ENCODE measurements around the gene DCXR.

- TF ChIP-seq POLR2A (IDR thresholded peaks at IDR 0.05; ENCODE audit: low read depth, low read length) = no peak
- no peak for TF ChIP-seq CTCF (conservative IDR thresholded peaks at IDR 0.05; ENCODE audit: low read depth, low read length)
- TF ChIP-seq BHLHE40 (IDR thresholded peaks at IDR 0.05; ENCODE audit: low read depth, low read length) = no peak
These were observed 12.8 kb upstream of the DCXR start for GRCh38 chr17:82050152-82050760.

All from IMR-90 (cell line).